ENCODE data around the gene AHSA1. TPM values are rescaled to one million over a fixed set of nuclear protein-coding genes. Genes with fewer than 3 reads are reported as not detected.

Gene AHSA1
- polyA plus RNA-seq, 2 of the 4 experiments (the other 2 are of a cell fraction), result 299 to 307 TPM

DNA sequence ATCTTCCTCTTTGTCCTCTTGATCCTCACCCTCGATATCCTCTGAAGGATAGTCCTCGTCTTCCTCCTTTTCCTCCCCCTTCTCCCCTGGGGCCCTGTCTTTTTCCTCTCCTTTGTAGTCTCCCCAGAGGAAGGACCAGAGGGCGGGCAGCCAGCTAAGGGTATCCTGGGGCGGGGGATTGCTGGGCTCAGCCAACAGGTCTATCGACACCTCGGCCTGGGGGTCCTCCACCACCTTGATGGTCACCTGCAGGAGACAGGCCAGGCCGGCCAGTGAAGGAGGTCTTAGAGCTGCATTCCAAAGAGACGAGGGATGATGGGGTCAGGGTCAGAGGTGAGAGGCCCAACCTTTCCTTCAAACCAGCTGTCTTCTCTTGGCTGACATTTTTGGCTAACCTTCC lies 24.5 kb downstream of the AHSA1 start (continued):
- no peak for TF ChIP-seq HOXB5 (CRISPR knock-in tag; IDR thresholded peaks at IDR 0.05)
- TF ChIP-seq, protein P1, sequence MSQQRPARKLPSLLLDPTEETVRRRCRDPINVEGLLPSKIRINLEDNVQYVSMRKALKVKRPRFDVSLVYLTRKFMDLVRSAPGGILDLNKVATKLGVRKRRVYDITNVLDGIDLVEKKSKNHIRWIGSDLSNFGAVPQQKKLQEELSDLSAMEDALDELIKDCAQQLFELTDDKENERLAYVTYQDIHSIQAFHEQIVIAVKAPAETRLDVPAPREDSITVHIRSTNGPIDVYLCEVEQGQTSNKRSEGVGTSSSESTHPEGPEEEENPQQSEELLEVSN (IDR thresholded peaks at IDR 0.05; ENCODE audit: borderline replicate concordance, low read depth), result no peak
- TF ChIP-seq HMGXB4 (CRISPR knock-in tag; IDR thresholded peaks at IDR 0.05; ENCODE audit: borderline replicate concordance), result no peak

- H3K4me1 ChIP-seq, result peaks cover 4% of the 10 kb centered on the region; the same call in 1 of the 3 replicates
- no peak for DNase-seq (ENCODE audit: low read depth in 1 of 2, low spot score in 1 of 2)
- H3K4me3 ChIP-seq, result no peak overlapping the region
- no peak overlapping the region for H3K4me2 ChIP-seq
- ATAC-seq, result peak in 1 of 2 experiments; percentile 19; a peak in 2 of 6 replicates
- ChIA-PET POLR2A (no interaction called here), CTCF (interaction anchor here (2.0 kb wide), 1 partner anchor 26 kb away, joined by 5 read pairs; no protein-coding TSS in a partner anchor)
- H3K9me3 ChIP-seq, result no peaks in the 10 kb centered on the region
- TF ChIP-seq FOXS1 (CRISPR knock-in tag; IDR thresholded peaks at IDR 0.05) (no peak), SMC3 (IDR thresholded peaks at IDR 0.05) (no peak), ESRRA (IDR thresholded peaks at IDR 0.05; ENCODE audit: borderline replicate concordance, low read length) (no peak), RARB (CRISPR knock-in tag; IDR thresholded peaks at IDR 0.05) (no peak), GATA3 (IDR thresholded peaks at IDR 0.05; ENCODE audit: borderline replicate concordance) (no peak), ZSCAN20 (CRISPR knock-in tag; IDR thresholded peaks at IDR 0.05) (no peak), REST (IDR thresholded peaks at IDR 0.05) (no peak), CHD4 (IDR thresholded peaks at IDR 0.05; ENCODE audit: borderline replicate concordance) (no peak), PHF8 (IDR thresholded peaks at IDR 0.05; ENCODE audit: borderline replicate concordance, low read depth) (no peak), HDAC2 (IDR thresholded peaks at IDR 0.05) (no peak), KDM1A (IDR thresholded peaks at IDR 0.05; ENCODE audit: low read depth) (no peak), HOXB13 (CRISPR knock-in tag; IDR thresholded peaks at IDR 0.05; ENCODE audit: low read depth) (no peak), POLR2A (IDR thresholded peaks at IDR 0.05; ENCODE audit: low read length) (no peak), JUNB (IDR thresholded peaks at IDR 0.05) (no peak), FOSB (CRISPR knock-in tag; IDR thresholded peaks at IDR 0.05) (no peak)
- TF ChIP-seq, protein P1 (IDR thresholded peaks at IDR 0.05; ENCODE audit: borderline replicate concordance, low read depth), result no peak
- TF ChIP-seq, protein P2, sequence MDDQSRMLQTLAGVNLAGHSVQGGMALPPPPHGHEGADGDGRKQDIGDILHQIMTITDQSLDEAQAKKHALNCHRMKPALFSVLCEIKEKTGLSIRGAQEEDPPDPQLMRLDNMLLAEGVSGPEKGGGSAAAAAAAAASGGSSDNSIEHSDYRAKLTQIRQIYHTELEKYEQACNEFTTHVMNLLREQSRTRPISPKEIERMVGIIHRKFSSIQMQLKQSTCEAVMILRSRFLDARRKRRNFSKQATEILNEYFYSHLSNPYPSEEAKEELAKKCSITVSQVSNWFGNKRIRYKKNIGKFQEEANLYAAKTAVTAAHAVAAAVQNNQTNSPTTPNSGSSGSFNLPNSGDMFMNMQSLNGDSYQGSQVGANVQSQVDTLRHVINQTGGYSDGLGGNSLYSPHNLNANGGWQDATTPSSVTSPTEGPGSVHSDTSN (IDR thresholded peaks at IDR 0.05), result no peak
- TF ChIP-seq, protein P3, sequence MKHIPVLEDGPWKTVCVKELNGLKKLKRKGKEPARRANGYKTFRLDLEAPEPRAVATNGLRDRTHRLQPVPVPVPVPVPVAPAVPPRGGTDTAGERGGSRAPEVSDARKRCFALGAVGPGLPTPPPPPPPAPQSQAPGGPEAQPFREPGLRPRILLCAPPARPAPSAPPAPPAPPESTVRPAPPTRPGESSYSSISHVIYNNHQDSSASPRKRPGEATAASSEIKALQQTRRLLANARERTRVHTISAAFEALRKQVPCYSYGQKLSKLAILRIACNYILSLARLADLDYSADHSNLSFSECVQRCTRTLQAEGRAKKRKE (CRISPR knock-in tag; IDR thresholded peaks at IDR 0.05; ENCODE audit: low read depth), result no peak
- 78% methylated on average over 3 of the region's 3 CpGs for WGBS (ENCODE audit: missing lambda C conversion rate)
- H3K27ac ChIP-seq, result no peak overlapping the region
- no peak for FAIRE-seq
These were observed 27.4 kb downstream of the AHSA1 start for GRCh38 chr14:77485256-77485655.
